Sigmoid colon (tissue), 7 donors: ENCODE measurements around the gene TAOK1. TPM values are rescaled to one million over a fixed set of nuclear protein-coding genes. Genes with fewer than 3 reads are reported as not detected.

Source experiments
- DNase-seq: peaks from one replicate; pipeline ENCODE4 v3.0.0-alpha.2; 2019
- H3K27ac ChIP-seq, 4 donors: fragments of 200-600 bp; sonication (generic); one replicate each; pipeline ENCODE4 v1.5.1; 2016 to 2019; ENCODE audit warnings: mild to moderate bottlenecking in 1 of 4
- H3K27me3 ChIP-seq, 3 donors: fragments of 200-600 bp; sonication (generic); one replicate each; pipeline ENCODE4 v1.5.1; 2019; ENCODE audit warnings: mild to moderate bottlenecking in 1 of 3
- H3K36me3 ChIP-seq, 4 donors: fragments of 200-600 bp; sonication (generic); one replicate each; pipeline ENCODE4 v1.5.1; 2016 to 2019
- H3K4me1 ChIP-seq, 4 donors: fragments of 200-600 bp; sonication (generic); one replicate each; pipeline ENCODE4 v1.5.1; 2017 to 2019
- H3K4me3 ChIP-seq, 4 donors: fragments of 200-600 bp; sonication (generic); one replicate each; pipeline ENCODE4 v1.5.1; 2017 to 2019; ENCODE audit warnings: mild to moderate bottlenecking in 2 of 4, moderate library complexity in 1 of 4
- H3K9me3 ChIP-seq, 4 donors: fragments of 200-600 bp in 3 of 4; sonication (generic) in 3 of 4; one replicate each; pipeline versions ENCODE4 v1.5.1 to v1.6.1; 2013 to 2019
- CTCF ChIP-seq, 4 experiments: fragments of 450-650 bp in 3 of 4; fragments of 200-600 bp in 1 of 4; IDR thresholded peaks; one replicate each; pipeline ENCODE4 v1.5.1; 2016 to 2019; ENCODE audit warnings: antibody characterized with exemption in 4 of 4, mild to moderate bottlenecking in 3 of 4, moderate library complexity in 2 of 4
- EP300 ChIP-seq, 4 donors: sonication (generic); formaldehyde crosslinking; IDR thresholded peaks; one replicate each; pipeline ENCODE4 v1.6.1; 2017; ENCODE audit warnings: antibody characterized with exemption in 4 of 4
- POLR2A ChIP-seq, 2 donors: fragments of 450-650 bp; IDR thresholded peaks; one replicate each; pipeline ENCODE4 v1.6.1; 2016; ENCODE audit warnings: antibody characterized with exemption in 2 of 2, mild to moderate bottlenecking in 2 of 2, moderate library complexity in 2 of 2
- POLR2AphosphoS5 ChIP-seq, 4 donors: sonication (generic); formaldehyde crosslinking; IDR thresholded peaks; one replicate each; pipeline ENCODE4 v1.6.1; 2017; ENCODE audit warnings: antibody characterized with exemption in 4 of 4
- WGBS, 2 donors: extraction: QIAGEN DNeasy Blood & Tissue Kit; methylation state at CpG; one replicate each; pipeline ENCODE4 v1.1.7; 2013; 5-methylcytosine and 5-hydroxymethylcytosine counted together
- intact Hi-C: fragments of 100-400 bp; cut with DNase I; formaldehyde crosslinking; loops from one replicate; pipeline ENCODE4 v1.15.1; 2023
- polyA plus RNA-seq, 3 donors: library from polyadenylated mRNA; stranded (reverse); fragments of 200-250 nt; gene quantifications; one replicate each; pipeline ENCODE4 v1.2.3, GENCODE V29; 2013
- total RNA-seq, 4 donors: library from RNA; depleted of rRNA; stranded (reverse); fragments of >200 nt; gene quantifications; one replicate each; pipeline ENCODE4 v1.1.0, GENCODE V29; 2016
- donor health status: healthy with polysubstance abuse.
- donor health status: Bipolar disorder and iron deficiency.
- donor health status: healthy.

Gene TAOK1
- total and polyA plus RNA-seq, 7 donors = 3.6 to 65.4 (median 46.3) TPM

- Histone ChIP-seq H3K9me3 (no peaks in the 10 kb centered on the region), H3K36me3 (peaks cover 0 to 36% (median 0%) of the 10 kb centered on the region in 4 donors), H3K27ac (no peak overlapping the region), H3K4me1 (peaks cover 0 to 10% (median under 1%) of the 10 kb centered on the region in 4 donors), H3K4me3 (no peak overlapping the region), H3K27me3 (no peaks in the 10 kb centered on the region)
- 89 to 92% methylated on average over 4 of the region's 4 CpGs for WGBS, 2 donors
- intact Hi-C loops = no loop called here
- DNase-seq = no peak
- no peak for TF ChIP-seq EP300 (IDR thresholded peaks at IDR 0.05)
- no peak for TF ChIP-seq POLR2AphosphoS5 (IDR thresholded peaks at IDR 0.05)
Observed at GRCh38 chr17:29401258-29401657, 11.1 kb downstream of the TAOK1 start.

- Histone ChIP-seq H3K27ac (no peak overlapping the region), H3K4me3 (no peak overlapping the region), H3K4me1 (peaks cover 0 to 19% (median 13%) of the 10 kb centered on the region in 4 donors), H3K36me3 (peaks cover 0 to 14% (median 0%) of the 10 kb centered on the region in 4 donors), H3K27me3 (no peaks in the 10 kb centered on the region), H3K9me3 (no peaks in the 10 kb centered on the region)
- DNase-seq = no peak
- WGBS, 2 donors = 94 to 98% methylated on average over 2 of the region's 2 CpGs
- TF ChIP-seq POLR2AphosphoS5 (IDR thresholded peaks at IDR 0.05) (no peak), POLR2A (IDR thresholded peaks at IDR 0.05) (no peak), CTCF (IDR thresholded peaks at IDR 0.05) (no peak), EP300 (IDR thresholded peaks at IDR 0.05) (no peak)
- intact Hi-C loops = no loop called here
Observed at GRCh38 chr17:29407856-29408255, 17.7 kb downstream of the TAOK1 start.

GRCh38 chr17:29409963-29410362 is 19.8 kb downstream of the TAOK1 start:
- H3K36me3 ChIP-seq = peaks cover 0 to 8% (median 0%) of the 10 kb centered on the region in 4 donors
- peaks cover 0 to 20% (median 19%) of the 10 kb centered on the region in 4 donors for H3K4me1 ChIP-seq
- intact Hi-C loops = no loop called here
- no peak for TF ChIP-seq CTCF (IDR thresholded peaks at IDR 0.05)
- TF ChIP-seq POLR2A (IDR thresholded peaks at IDR 0.05) = no peak
- TF ChIP-seq POLR2AphosphoS5 (IDR thresholded peaks at IDR 0.05) = no peak
- no peak for TF ChIP-seq EP300 (IDR thresholded peaks at IDR 0.05)
- no peaks in the 10 kb centered on the region for H3K9me3 ChIP-seq
- no peak overlapping the region for H3K27ac ChIP-seq
- DNase-seq = no peak
- 94 to 95% methylated on average over 6 of the region's 6 CpGs for WGBS, 2 donors
- no peak overlapping the region for H3K4me3 ChIP-seq
- H3K27me3 ChIP-seq = no peaks in the 10 kb centered on the region

- no peak overlapping the region for H3K4me3 ChIP-seq
- H3K27me3 ChIP-seq = no peaks in the 10 kb centered on the region
- WGBS, 2 donors = 87 to 88% methylated on average over 7 of the region's 7 CpGs
- no peaks in the 10 kb centered on the region for H3K9me3 ChIP-seq
- H3K4me1 ChIP-seq = peaks cover 0 to 20% (median 19%) of the 10 kb centered on the region in 4 donors
- TF ChIP-seq POLR2AphosphoS5 (IDR thresholded peaks at IDR 0.05) = no peak
- TF ChIP-seq POLR2A (IDR thresholded peaks at IDR 0.05) = no peak
- TF ChIP-seq EP300 (IDR thresholded peaks at IDR 0.05) = no peak
- TF ChIP-seq CTCF (IDR thresholded peaks at IDR 0.05) = no peak
- DNase-seq = no peak
- intact Hi-C loops = no loop called here
- peak overlapping the region in 1 of 4 donors; percentile 15 for H3K27ac ChIP-seq
- H3K36me3 ChIP-seq = no peaks in the 10 kb centered on the region
Observed at GRCh38 chr17:29412780-29413565, 22.8 kb downstream of the TAOK1 start.

GRCh38 chr17:29420128-29420527 is 30.0 kb downstream of the TAOK1 start:
- no peak for DNase-seq
- WGBS, 2 donors = 79 to 86% methylated on average over 6 of the region's 6 CpGs
- Histone ChIP-seq H3K36me3 (peaks cover 0 to 7% (median 0%) of the 10 kb centered on the region in 4 donors), H3K4me1 (no peaks in the 10 kb centered on the region), H3K9me3 (no peaks in the 10 kb centered on the region), H3K27ac (no peak overlapping the region), H3K4me3 (no peak overlapping the region), H3K27me3 (no peaks in the 10 kb centered on the region)
- intact Hi-C loops = no loop called here
- TF ChIP-seq POLR2AphosphoS5 (IDR thresholded peaks at IDR 0.05) (no peak), POLR2A (IDR thresholded peaks at IDR 0.05) (no peak), EP300 (IDR thresholded peaks at IDR 0.05) (no peak), CTCF (IDR thresholded peaks at IDR 0.05) (no peak)
